GM06990 (cell line): ENCODE data around the gene CFAP91.
"Not testable (repeated sequence)": the region's sequence is repeated elsewhere in the genome, so short reads cannot be mapped to it uniquely, and the experiment has no call there.

Source experiments
- DNase-seq: peaks from one replicate; pipeline ENCODE4 v3.0.0-alpha.2; 2011; ENCODE audit not compliant: insufficient read length; ENCODE audit errors: extremely low read depth
- H3K27me3 ChIP-seq: replicated peaks from 2 replicates; pipeline ENCODE4 v1.6.0; 2011; ENCODE audit warnings: low read length; ENCODE audit not compliant: control insufficient read depth, insufficient read depth
- H3K36me3 ChIP-seq: 2 replicates; pipeline ENCODE4 v1.5.1; 2011; ENCODE audit warnings: low read length; ENCODE audit not compliant: control insufficient read depth, insufficient read depth
- H3K4me3 ChIP-seq: replicated peaks from 2 replicates; pipeline ENCODE4 v1.5.1; 2011; ENCODE audit warnings: low read depth, mild to moderate bottlenecking, control low read depth, low read length
- CTCF ChIP-seq: IDR thresholded peaks from 2 replicates; pipeline ENCODE4 v1.5.1; 2011; ENCODE audit warnings: low read length, control low read depth, mild to moderate bottlenecking, inconsistent platforms; ENCODE audit not compliant: insufficient read depth, poor library complexity, severe bottlenecking

The CFAP91 gene

GRCh38 chr3:119676020-119676419, 26.8 kb upstream of the CFAP91 start:
- Histone ChIP-seq H3K4me3 (peak overlapping the region; percentile 75), H3K27me3 (no peaks in the 10 kb centered on the region), H3K36me3 (peaks cover 6% of the 10 kb centered on the region)
- no peak for TF ChIP-seq CTCF
- DNase-seq = no peak

GRCh38 chr3:119676771-119677640, 25.8 kb upstream of the CFAP91 start, which contains the start of gene COX17:
Gene COX17, minus strand, starts transcription at chr3:119677406. Its CDS starts 96 bp downstream, at chr3:119677310.
- DNase-seq = peak; percentile 97
- Histone ChIP-seq H3K4me3 (peak within 1 kb of the TSS; percentile 75), H3K36me3 (peaks cover 5% of the 10 kb centered on the region), H3K27me3 (no peaks in the 10 kb centered on the region)
- no peak for TF ChIP-seq CTCF

- Histone ChIP-seq H3K36me3 (peaks cover 5% of the 10 kb centered on the region), H3K4me3 (peak overlapping the region; percentile 61), H3K27me3 (no peaks in the 10 kb centered on the region)
- no peak for DNase-seq
- no peak for TF ChIP-seq CTCF
Measured at GRCh38 chr3:119677641-119677934, 25.2 kb upstream of the CFAP91 start.

- H3K4me3 ChIP-seq, H3K27me3 ChIP-seq, DNase-seq, H3K36me3 ChIP-seq: not testable (repeated sequence)
Measured at GRCh38 chr3:119678209-119678608, 24.6 kb upstream of the CFAP91 start.

GRCh38 chr3:119679874-119680273, 22.9 kb upstream of the CFAP91 start:
- H3K4me3 ChIP-seq = no peak overlapping the region

More at GRCh38 chr3:119679874-119680273, 22.9 kb upstream of the CFAP91 start:
- no peak for TF ChIP-seq CTCF
- Histone ChIP-seq H3K27me3 (no peaks in the 10 kb centered on the region), H3K36me3 (no peaks in the 10 kb centered on the region)
- no peak for DNase-seq
